Measurements from ENCODE around the gene BRF1.
A peak's percentile ranks its signal among the peaks of the same experiment; 100 is the strongest.
"Not testable (repeated sequence)": the region's sequence is repeated elsewhere in the genome, so short reads cannot be mapped to it uniquely, and the experiment has no call there.

BRF1 gene

DNA sequence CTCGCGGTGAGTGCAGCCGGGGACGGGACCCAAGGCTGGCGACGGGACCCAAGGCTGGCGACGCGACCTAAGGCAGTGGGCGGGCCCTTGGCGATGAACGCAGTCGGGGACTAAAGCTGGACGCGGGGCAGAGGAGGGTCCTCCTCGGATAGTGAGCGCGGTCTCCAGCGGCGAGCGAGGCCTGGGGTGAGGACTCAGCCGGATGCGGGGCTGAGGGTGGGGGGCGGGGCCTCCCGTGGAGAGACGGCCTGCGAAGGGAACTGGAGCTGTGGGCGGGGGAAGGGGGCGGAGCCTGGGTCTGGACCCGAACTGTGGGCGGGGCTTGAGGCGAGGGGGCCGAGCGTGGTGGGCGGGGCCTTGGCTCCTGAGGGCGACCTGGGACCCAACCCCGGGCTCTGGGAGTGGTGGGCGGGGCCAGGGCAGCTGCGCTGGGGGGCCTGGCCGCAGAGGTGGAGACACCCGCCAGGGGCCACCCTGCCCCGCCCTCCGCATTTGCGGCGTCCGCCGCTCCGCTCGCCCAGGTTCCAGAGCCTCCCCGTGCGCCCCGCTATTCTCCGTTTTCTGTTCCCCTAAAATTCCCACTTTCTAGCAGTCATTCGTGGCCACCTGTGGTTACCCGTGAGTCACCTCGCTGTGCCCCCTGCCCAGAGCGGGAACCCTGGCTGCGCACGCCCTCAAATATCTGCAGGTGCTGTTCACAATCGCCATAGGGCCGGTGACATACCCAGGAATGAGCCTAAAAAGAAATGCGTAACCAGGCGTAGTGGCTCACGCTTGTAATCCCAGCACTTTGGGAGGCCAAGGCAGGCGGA is 508 bp upstream of the BRF1 start:
- DNase-seq = peak; percentile 94
- Mint-ChIP-seq H3K27me3 (no peaks in the 10 kb centered on the region), H3K4me1 (peaks cover 19 to 33% of the 10 kb centered on the region in 2 donors), H3K9me3 (no peaks in the 10 kb centered on the region), H3K27ac (peak overlapping the region; percentile 96), H3K36me3 (no peaks in the 10 kb centered on the region), H3K4me3 (peak overlapping the region; percentile 92 to 96)
- ATAC-seq (replicated peaks) = peak; percentile 73 to 80

DNA sequence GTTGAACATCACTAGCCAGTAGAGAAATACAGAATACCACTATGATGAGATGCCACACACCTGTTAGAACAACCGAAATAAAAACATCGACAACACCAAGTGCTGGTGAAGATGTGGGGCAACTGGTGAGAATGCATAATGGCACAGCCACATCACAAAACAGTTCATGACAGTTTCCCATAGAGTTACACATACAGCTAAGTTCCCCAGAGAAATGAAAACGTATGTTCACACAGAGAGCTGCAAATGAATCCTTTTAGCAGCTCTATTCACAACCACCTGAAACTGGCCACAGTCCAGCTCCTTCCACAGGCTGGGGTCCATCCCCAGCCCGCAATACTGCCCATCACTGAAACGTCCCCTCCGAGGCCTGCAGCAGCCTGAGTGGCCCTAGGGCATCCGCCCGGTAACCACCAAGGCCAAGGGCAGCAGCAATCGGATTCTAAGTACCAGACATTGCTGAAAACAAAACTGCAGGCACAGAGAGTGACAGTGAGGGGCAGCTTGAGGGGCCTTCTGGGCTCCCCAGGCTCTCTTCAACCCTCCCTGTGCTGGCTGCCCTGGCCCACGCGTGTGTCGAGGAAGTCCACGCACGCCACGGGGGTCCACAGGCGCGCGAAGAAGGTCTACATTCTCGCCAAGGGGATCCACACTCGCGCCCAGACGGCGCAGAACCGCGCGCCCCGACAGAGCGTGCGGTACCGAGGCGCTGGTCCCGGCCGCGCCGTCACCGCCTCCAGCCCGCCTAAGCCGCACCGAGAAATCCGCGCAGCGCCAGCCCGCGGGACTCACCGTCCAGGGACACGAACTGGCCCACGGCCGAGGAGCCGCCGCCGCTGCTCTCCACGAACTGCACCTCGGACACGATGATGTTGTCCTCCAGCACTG is 903 bp downstream of the BRF1 start:
- Mint-ChIP-seq H3K27me3 (no peaks in the 10 kb centered on the region), H3K36me3 (no peaks in the 10 kb centered on the region), H3K27ac (peak overlapping the region; percentile 62), H3K9me3 (no peaks in the 10 kb centered on the region), H3K4me3 (peak overlapping the region; percentile 86 to 92), H3K4me1 (peaks cover 15 to 29% of the 10 kb centered on the region in 2 donors)
- no peak for DNase-seq
- ATAC-seq (replicated peaks) = peak; percentile 8 to 18

DNA sequence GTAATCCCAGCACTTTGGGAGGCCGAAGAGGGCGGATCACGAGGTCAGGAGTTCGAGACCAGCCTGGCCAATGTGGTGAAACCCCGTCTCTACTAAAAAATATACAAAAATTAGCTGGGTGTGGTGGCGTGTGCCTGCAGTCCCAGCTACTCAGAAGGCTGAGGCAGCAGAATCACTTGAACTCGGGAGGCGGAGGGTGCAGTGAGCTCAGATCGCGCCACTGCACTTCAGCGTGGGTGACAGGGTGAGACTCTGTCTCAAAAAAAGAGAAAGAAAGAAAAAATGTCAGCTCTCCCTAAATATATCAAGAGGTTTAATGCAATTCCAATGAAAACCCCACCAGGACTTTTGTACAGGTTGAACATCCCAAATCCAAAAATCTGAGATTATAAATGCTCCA is 3.5 kb downstream of the BRF1 start:
- not testable (repeated sequence) for H3K27me3 Mint-ChIP-seq; H3K27ac Mint-ChIP-seq; DNase-seq; ATAC-seq (replicated peaks); H3K4me3 Mint-ChIP-seq; H3K9me3 Mint-ChIP-seq; H3K36me3 Mint-ChIP-seq
- H3K4me1 Mint-ChIP-seq = peaks cover 30 to 51% of the 10 kb centered on the region in 2 donors

DNA sequence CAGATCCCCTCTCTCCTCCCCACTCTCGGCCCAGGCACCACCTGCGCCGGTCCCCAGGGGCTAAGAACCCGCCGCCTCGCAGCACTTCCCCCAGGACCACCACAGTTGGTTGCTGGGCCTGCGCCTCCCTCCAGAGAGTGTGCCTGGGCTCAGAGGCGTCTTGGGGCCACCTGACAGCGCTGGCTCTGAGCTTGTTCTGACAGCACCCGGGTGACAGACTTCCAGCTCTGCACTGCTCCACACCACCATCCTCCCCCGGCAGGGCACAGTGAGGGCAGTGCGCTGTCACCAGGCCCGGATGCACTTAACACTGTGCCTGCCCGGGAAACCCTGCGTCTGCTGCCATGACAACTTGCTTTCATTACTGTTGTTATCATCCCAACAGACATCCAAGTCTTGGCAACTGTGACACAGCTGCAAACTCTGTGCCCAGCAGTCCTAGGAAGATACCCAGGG is 6.6 kb downstream of the BRF1 start:
- peak; percentile 43 for DNase-seq
- Mint-ChIP-seq H3K4me1 (peaks cover 35 to 64% of the 10 kb centered on the region in 2 donors), H3K27me3 (no peaks in the 10 kb centered on the region), H3K4me3 (peak overlapping the region; percentile 46 to 71), H3K9me3 (no peaks in the 10 kb centered on the region), H3K27ac (peak overlapping the region; percentile 94), H3K36me3 (peaks cover 2 to 3% of the 10 kb centered on the region in 2 donors)
- peak; percentile 76 to 80 for ATAC-seq (replicated peaks)

DNA sequence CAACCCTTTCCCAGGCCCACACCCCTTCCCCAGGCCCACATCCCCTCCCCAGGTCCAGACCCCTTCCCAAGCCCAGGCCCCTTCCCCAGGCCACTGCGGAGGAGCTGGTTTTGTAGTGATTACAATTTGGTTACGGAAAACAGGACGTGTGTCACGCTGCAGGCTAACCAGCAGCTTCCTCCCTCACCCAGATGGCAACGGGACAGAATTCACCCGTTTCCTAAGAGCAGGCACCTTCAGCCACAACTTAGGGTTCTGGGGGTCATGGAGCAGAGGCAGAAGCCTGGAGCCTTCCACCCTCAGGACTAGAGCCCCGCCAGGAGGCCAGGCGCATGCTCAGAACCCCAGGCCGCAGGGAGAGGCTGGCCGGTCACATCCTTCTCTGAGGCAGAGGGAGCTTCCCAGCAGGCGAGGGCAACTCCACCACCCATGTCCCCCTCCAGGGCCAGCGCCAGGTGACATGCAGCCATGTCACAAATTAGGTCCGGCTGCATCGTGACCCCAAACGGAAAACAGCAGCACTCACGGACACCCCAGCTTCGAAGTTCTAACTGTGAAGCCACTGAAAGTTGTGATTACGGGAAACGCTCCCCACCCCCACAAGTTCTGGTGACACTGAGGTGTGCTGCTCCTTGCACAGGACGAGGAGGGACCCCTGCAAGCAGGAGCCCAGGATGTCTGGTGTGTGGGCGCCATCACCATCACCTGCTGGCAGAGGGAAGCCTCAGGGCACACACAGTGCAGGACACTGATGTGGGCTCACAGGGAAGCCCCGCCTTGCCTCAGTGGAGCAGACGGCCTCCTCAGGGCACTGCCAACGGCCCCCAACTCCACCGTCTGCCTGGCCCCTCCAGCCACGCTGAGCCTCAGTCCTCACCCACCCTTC is 7.7 kb downstream of the BRF1 start:
- H3K36me3 Mint-ChIP-seq = peaks cover 2 to 4% of the 10 kb centered on the region in 2 donors
- H3K9me3 Mint-ChIP-seq = no peaks in the 10 kb centered on the region
- H3K27ac Mint-ChIP-seq = peak overlapping the region; percentile 65
- peak overlapping the region; percentile 59 to 68 for H3K4me3 Mint-ChIP-seq
- ATAC-seq (replicated peaks) = peak; percentile 13 to 21
- H3K27me3 Mint-ChIP-seq = no peaks in the 10 kb centered on the region
- no peak for DNase-seq
- peaks cover 33 to 59% of the 10 kb centered on the region in 2 donors for H3K4me1 Mint-ChIP-seq

DNA sequence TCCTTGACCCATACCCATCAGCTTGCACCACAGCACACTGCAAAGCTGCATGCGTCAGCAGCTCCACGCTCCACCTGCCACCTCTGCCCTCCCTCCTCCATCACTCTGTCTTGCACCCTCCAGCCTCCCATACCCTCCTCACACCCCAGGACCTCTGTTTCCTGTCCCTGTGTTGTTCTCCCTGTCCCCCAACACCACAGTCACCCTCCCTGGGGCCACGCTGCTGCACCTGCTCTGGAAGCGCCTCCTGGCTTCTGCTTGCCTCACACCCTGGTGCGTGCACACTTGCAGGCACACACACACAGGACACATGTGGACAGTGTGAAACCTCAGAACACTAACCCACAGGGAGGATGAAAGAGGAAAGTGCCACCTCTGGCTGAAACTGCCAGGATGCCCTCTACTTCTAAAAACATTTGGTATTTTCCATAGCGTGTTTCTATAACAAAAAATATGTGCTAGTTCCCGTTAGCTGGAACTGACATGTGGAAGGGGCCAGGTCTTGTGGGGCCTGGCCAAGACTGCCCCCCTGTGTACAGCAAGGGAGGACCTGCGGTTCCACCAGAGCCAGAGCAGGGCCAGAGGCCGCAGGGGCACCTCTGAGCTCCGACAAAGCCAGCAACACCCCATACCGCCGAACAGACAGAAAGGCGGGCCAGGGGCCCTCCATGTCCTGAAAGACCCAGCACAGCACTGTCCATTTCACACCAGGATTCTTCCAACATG is 10.0 kb downstream of the BRF1 start:
- peak overlapping the region; percentile 33 to 44 for H3K4me3 Mint-ChIP-seq

DNA sequence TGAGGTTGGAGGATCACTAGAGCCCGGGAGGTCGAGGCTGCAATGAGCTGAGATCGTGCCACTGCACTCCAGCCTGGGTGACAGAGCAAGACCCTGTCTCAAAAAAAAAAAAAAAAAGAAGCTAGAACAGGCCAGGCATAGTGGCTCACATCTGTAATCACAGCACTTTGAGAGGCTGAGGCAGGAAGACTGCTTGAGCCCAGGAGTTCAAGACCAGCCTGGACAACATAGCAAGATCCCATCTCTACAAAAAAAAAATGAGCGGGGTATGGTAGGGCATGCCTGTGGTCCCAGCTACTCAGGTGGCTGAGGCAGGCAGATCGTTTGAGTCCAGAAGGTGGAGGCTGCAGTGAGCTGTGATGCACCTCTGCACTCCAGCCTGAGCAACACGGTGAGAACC is 11.9 kb downstream of the BRF1 start:
- not testable (repeated sequence) for DNase-seq; ATAC-seq (replicated peaks); H3K4me3 Mint-ChIP-seq; H3K27ac Mint-ChIP-seq; H3K9me3 Mint-ChIP-seq; H3K27me3 Mint-ChIP-seq
- Mint-ChIP-seq H3K4me1 (peaks cover 35 to 73% of the 10 kb centered on the region in 2 donors), H3K36me3 (peaks cover 12 to 27% of the 10 kb centered on the region in 2 donors)

More for the DNA sequence above, 10.0 kb downstream of the BRF1 start:
- peaks cover 2 to 13% of the 10 kb centered on the region in 2 donors for H3K36me3 Mint-ChIP-seq
- H3K27me3 Mint-ChIP-seq = no peaks in the 10 kb centered on the region
- ATAC-seq (replicated peaks) (peak; percentile 66 to 67), DNase-seq (peak; percentile 48)
- H3K27ac Mint-ChIP-seq = peak overlapping the region; percentile 52
- H3K4me1 Mint-ChIP-seq = peaks cover 37 to 67% of the 10 kb centered on the region in 2 donors
- no peaks in the 10 kb centered on the region for H3K9me3 Mint-ChIP-seq

DNA sequence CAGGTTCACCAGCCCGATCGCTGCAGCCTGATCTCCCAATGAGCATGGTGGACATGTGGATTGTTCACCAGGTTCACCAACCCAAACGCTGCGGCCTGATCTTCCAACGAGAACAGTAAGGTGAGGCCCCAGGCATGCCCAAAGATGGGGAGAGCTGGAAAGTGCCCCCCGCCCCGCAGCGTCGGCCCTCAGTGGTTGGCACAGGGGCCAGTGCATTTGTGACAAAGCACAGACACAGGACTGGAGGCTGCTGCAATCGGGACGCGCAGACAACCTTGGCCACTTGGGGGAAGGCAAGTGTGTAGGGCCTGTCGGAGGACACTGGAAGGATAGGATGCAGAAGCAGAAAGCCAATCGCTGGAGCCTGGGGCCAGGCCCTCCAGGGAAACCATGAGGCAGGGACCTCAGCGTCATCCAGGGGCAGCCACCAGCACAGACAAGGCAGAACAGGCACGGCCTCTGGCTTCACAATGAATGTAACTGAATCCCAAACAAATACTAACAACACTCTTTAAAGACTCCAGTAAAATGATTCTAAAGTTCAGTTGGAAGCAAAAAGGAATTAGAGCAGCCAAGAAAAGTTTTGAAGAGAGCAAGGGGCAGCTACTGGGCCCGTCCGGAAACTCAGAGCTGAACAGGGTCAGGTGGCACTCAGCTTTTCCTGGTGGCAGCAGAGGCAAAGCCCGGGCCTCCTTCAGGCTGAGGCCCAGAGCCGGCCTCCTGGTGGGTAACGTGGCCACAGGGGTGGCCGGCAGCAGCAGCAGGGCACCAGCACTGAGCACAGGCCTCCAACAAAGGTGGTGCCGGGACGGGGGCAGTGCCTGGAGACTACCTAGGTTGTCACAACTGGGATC is 13.3 kb downstream of the BRF1 start:
- Mint-ChIP-seq H3K36me3 (peaks cover 12 to 27% of the 10 kb centered on the region in 2 donors), H3K27me3 (no peaks in the 10 kb centered on the region), H3K27ac (peak overlapping the region; percentile 62), H3K4me3 (no peak overlapping the region), H3K4me1 (peaks cover 31 to 71% of the 10 kb centered on the region in 2 donors), H3K9me3 (no peaks in the 10 kb centered on the region)
- DNase-seq (no peak), ATAC-seq (replicated peaks) (no peak)

DNA sequence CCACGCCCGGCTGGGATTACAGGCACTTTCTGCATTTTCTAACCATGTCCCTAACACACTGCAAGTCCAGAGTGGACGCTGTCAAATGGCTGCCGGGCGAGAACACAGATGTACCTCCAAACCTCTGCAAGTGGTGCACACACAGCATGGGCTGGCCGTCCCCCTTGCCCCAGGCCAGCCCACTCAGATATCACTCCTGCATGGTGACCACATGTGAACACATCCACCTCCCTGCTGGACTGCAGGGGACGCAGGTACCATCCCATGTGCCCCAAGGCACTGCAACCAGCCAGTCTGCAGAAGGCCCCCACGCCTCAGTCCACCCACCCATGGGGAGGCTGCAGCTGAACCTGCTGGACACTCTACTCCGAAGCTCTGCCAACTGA is 14.0 kb downstream of the BRF1 start:
- H3K9me3 Mint-ChIP-seq = no peaks in the 10 kb centered on the region
- H3K4me1 Mint-ChIP-seq = peaks cover 34 to 71% of the 10 kb centered on the region in 2 donors
- ATAC-seq (replicated peaks) (no peak), DNase-seq (no peak)
- H3K4me3 Mint-ChIP-seq = no peak overlapping the region
- peaks cover 12 to 31% of the 10 kb centered on the region in 2 donors for H3K36me3 Mint-ChIP-seq
- no peaks in the 10 kb centered on the region for H3K27me3 Mint-ChIP-seq
- H3K27ac Mint-ChIP-seq = no peak overlapping the region

DNA sequence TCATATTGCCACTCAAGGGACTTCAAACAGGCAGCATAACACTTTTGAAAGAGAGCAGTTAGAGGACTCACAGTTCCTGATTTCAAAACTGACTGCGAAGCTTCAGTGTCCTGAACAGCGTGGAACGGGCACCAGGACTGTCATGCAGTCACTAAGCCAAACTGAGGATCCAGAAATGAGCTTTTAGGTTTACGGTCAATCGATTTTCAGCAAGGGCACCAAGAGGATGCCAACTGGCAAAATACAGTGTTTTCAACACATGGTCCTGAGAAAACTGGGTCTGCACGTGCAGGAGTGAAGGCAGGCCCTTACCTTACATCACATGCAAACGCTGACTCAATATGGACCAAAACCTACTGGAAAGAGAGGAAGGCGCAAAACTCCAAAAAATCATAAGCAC is 15.6 kb downstream of the BRF1 start:
- no peak for ATAC-seq (replicated peaks)
- peaks cover 26 to 59% of the 10 kb centered on the region in 2 donors for H3K4me1 Mint-ChIP-seq
- H3K36me3 Mint-ChIP-seq = peaks cover 12 to 31% of the 10 kb centered on the region in 2 donors
- H3K9me3 Mint-ChIP-seq = no peaks in the 10 kb centered on the region
- no peak overlapping the region for H3K4me3 Mint-ChIP-seq
- no peak overlapping the region for H3K27ac Mint-ChIP-seq
- DNase-seq = no peak
- no peaks in the 10 kb centered on the region for H3K27me3 Mint-ChIP-seq

DNA sequence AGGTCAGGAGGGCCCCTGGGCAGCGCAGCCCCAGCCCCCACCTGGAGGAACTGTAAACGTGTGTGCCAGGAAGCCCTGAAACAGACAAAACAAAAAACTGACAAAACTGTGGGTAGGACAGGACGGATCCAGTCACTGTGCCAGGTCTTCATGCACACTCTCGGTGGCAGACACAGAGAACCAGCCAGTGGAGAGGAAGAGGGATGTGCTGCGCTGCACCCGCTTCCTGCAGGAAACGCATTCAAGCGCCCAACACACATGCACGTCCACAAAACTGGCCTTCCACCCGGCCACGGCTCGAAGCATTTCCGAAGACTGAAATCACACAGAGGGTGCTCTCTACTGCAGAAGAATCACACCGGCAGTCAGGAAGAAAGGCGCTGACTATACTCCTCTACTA is 16.9 kb downstream of the BRF1 start:
- H3K27ac Mint-ChIP-seq = peak overlapping the region; percentile 65
- peaks cover 10 to 27% of the 10 kb centered on the region in 2 donors for H3K36me3 Mint-ChIP-seq
- peaks cover 24 to 52% of the 10 kb centered on the region in 2 donors for H3K4me1 Mint-ChIP-seq

DNA sequence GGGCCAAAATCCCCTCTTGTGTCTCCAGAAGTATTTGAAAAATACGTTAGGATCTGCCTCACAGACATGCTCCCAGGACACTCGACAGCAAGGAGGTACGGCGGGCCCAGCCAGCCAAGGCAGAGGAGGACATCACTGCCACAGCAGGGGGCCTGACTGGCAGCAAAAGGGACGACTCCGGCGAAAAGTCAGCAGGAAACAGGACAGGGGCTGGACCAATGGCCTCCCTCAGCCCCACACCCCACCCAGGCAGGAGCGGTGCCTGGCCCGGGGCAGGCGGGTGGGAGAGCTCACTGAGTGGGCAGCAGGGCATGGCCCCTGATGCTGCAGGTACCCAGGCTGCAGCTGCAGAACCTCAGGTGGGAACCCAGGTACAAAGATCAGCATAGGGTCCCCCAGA is 17.8 kb downstream of the BRF1 start:
- H3K27me3 Mint-ChIP-seq = no peaks in the 10 kb centered on the region
- ATAC-seq (replicated peaks) (no peak), DNase-seq (no peak)
- H3K4me3 Mint-ChIP-seq = no peak overlapping the region
- H3K9me3 Mint-ChIP-seq = no peaks in the 10 kb centered on the region
- peaks cover 10 to 27% of the 10 kb centered on the region in 2 donors for H3K36me3 Mint-ChIP-seq
- peaks cover 24 to 52% of the 10 kb centered on the region in 2 donors for H3K4me1 Mint-ChIP-seq
- H3K27ac Mint-ChIP-seq = no peak overlapping the region

More for the DNA sequence above, 16.9 kb downstream of the BRF1 start:
- no peak overlapping the region for H3K4me3 Mint-ChIP-seq
- no peaks in the 10 kb centered on the region for H3K9me3 Mint-ChIP-seq
- ATAC-seq (replicated peaks) = peak; percentile 38 to 54
- DNase-seq = no peak
- no peaks in the 10 kb centered on the region for H3K27me3 Mint-ChIP-seq

Measured in stimulated activated naive B cell treated with anti-CD40 and anti-IgM and Interleukin-4, amounts not matched to agents 10 μg/mL and 1 μg/mL and 100 μg/mL, for 72 hours (primary cell).